ENCODE data around the gene PAAF1.

The PAAF1 gene, protein sequence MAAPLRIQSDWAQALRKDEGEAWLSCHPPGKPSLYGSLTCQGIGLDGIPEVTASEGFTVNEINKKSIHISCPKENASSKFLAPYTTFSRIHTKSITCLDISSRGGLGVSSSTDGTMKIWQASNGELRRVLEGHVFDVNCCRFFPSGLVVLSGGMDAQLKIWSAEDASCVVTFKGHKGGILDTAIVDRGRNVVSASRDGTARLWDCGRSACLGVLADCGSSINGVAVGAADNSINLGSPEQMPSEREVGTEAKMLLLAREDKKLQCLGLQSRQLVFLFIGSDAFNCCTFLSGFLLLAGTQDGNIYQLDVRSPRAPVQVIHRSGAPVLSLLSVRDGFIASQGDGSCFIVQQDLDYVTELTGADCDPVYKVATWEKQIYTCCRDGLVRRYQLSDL

DNA sequence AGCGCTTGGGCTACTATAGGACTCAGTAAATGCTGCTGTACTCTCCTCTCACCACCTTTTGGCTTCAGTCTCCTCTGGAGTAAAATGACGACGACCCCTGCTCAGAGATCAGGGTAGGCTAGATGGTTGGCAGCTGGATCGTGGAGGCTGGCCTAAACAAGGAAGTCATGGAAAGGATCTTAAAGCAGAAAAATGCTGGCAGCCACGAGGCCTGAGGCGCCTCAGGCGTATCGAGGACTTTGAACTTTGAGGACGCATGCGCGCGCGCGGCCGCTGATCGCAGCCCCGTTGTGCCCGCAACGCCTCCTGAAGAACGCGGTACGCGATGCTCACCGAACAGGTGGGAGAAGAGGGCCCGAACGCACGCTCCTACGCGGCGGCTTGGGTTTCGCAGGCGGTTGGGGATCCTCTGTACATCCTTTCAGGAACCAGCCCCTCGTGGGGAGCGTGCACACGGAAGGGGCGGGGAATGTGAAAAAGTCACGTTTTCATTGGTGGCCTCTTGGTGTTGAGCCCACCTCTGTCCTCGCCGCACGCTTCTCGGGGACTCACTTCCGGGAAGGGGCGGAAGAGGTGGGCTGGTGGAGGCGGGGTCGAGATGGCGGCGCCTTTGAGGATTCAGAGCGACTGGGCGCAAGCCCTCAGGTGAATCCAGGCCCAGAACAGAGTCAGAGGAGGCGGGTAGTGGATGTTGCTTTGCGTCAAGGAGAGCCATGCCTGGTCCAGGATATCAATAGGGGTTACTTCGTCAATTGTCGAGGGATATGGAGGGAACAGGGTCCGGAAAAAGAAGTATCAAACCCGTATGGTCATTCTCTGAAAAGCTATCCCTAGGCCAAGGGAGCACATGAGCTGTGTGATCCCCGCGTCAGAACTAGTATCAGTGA lies at the start of gene PAAF1, which contains the start of gene COA4:
Gene PAAF1 (plus strand): TSS at position 576 of the 887 bp plus-strand sequence. CDS start 23 bp downstream, at position 599.
Gene COA4 (minus strand): TSS at position 423 of the 887 bp plus-strand sequence. CDS start 3,468 bp downstream, outside the sequence.
- DNase-seq (ENCODE audit: low read depth in 4 of 4, low spot score in 1 of 4) = peak; percentile 82 to 91 (median 88)

DNA sequence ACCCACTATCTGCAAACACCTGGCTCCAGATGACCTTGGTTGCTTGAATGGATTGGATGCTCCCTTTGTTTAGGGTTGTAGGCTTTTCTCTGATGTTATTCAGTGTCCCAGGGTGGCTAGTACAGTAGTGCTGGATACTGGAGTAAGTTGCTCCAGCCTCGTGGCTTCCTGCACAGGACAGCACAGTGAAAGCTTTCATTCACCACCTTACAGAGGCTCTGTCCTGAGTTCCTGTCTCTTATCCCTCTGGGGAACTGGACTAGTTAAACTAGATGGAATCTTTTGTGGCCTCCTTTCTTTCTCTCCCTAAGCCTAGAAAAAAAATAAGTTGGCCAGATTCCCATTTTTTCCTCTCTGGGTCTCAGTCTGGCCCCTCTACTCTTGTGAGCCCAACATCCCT lies 46.5 kb upstream of the PAAF1 start:
- no peak for DNase-seq (ENCODE audit: low read depth in 4 of 4, low spot score in 1 of 4)

DNA sequence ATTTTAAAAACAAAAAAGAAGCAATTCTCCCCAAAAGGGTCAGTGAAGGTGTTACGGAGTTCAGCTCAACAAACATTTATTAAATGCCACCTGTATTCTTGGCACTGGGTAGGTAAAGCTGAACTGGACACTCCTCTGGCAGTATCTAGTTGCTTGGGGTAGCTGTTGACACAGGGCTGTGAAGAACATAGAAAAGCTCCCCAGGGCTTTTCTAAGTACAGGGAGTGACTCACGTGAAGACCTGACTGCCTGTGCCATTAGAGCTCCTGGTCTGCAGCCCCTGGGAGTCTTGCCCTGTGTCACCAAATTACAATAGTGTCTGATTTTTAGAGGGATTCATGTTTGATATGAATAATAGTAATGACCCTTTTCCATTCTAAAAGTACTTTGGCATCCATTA lies 43.7 kb upstream of the PAAF1 start:
- DNase-seq (ENCODE audit: low read depth in 4 of 4, low spot score in 1 of 4) = no peak

DNA sequence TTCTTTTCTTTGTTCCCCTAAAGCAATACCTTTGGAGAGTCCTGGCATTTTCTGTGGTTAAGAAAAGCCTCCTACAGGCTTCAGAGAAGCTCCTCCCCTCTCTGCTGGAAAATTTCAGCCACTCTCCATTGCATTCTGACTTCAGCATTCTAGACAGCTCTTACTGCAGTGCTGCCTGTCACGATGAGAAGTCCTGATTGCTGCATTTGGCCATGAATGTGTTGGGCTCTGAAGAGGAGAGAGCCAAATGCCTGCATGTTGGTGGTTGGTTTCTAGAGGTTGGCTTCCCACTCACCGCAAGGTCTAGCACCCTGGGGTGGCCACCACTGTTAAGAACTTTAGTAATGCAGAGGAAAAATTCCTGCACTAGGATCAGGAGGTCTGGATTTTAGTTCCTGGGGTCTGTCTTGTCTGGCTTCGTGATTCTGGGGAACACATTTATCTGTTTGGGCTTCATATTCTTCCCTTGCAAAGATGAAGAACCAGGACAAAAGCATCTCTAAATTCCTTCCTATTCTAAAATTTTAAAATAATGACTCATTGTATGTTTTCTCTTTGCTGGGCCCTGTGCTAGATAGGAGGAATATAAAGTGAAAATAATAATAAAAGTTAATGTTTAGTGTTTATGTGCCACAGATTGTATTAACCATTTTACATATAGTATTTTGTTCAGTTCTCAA lies 38.2 kb upstream of the PAAF1 start:
- no peak for DNase-seq (ENCODE audit: low read depth in 4 of 4, low spot score in 1 of 4)

DNA sequence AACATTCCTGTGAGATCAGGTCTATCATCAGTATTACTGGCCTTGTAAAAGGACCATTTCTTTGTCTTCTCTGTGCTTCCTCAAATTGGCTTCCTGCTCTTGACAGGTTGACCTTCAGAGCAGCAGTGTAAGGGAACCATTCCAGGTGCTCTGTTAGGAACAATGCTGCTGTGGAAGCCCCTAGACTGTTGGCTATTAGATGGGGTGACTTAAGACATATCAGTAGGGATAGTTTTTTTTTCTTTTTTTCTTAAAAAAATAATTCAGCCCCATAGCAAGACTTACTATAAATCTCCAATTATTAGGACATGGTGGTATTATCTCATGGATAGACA lies 37.7 kb upstream of the PAAF1 start:
- no peak for DNase-seq (ENCODE audit: low read depth in 4 of 4, low spot score in 1 of 4)

DNA sequence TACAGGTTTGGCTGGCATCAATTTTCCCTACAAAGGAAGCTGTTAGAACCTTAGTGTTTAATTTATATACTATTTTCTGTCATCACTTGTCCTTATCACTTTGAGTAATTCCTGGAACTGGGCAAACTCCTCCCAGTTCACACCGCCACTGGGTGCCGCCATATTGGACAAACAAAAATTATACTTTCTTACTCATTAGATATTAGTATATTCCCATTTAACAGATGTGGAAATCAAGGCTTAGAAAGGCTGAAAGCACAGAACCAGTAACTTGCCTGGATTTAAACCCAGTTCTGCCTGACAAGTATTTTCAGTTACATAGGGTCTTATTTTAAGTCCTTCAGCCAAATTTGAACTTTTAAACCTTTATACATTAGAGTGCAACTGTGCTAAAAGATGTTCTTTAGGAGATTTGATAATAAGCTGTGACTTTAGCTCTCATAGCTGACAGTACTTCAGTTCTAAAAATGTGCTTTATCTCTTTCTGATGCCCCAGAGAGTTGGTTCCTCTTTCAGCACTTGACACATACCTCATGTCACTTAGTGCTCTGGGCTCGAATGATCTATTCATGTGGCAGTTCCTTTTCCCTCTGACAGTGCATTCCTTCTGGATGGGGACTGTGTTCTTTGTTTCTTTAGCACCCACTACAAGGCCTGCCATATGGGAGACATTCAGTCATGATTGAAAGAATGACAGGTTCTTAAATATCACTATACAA lies 25.6 kb upstream of the PAAF1 start:
- DNase-seq (ENCODE audit: low read depth in 4 of 4, low spot score in 1 of 4) = no peak

DNA sequence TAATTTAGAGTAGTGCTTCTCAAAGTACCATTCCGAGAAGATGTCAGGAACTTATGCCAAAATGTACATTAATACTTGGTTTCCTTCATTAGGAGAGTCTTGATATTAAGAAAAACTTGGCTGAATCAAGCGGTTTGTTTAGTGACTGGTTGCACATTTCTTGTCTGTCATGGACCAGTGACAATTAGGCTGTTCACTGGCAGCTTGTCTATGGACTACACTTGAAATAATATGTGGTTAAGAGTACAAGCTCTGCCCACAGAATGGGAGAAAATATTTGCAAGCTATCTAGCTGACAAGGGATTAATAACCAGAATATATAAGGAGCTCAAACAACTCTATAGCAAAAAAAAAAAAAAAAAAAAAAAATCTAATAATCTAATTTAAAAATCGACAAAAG lies 24.8 kb upstream of the PAAF1 start:
- no peak for DNase-seq (ENCODE audit: low read depth in 4 of 4, low spot score in 1 of 4)

DNA sequence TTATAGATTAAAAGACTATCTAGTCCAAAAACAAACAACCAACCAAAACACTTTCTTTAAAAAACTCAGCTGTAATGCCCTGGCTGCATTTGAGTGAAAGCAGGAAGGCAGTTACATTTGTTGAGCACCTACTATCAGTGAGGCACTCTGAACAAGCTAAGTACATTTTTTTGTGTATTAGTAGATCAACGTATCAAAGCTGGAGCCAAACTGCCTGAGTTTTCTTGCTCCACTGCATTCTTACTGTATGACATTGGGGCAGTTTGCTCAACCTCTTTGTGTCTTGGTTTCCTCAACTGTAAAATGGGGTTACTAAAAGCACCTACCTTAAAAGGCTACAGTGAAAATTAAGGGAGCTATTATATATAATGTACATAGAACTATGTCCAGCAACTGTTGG lies 22.1 kb upstream of the PAAF1 start:
- no peak for DNase-seq (ENCODE audit: low read depth in 4 of 4, low spot score in 1 of 4)

DNA sequence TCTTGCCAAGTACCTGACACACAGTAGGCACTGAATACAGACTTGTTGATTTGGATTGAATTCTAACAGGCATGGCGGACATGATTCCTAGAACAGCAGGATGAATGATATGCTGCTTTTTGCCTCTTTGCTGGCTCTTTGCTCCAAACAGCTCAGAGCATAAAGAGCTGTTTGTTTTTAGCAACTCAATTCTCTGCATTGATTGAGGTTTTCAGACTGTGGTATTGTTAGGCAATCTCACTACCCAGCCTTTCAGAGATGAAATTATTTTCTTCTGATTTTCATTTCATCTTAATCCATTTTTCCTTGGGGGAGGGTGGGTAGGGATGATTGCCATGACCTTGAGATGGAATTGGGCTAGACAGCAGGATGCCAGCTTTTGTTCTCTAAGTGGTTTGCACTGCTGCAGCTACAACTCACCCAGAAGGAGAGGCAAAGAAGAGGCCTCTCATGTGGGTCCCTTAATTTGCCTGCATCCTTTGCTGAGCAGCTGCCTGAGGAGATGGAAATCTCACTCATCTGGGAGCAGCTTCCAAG lies 20.7 kb upstream of the PAAF1 start:
- no peak for DNase-seq (ENCODE audit: low read depth in 4 of 4, low spot score in 1 of 4)

DNA sequence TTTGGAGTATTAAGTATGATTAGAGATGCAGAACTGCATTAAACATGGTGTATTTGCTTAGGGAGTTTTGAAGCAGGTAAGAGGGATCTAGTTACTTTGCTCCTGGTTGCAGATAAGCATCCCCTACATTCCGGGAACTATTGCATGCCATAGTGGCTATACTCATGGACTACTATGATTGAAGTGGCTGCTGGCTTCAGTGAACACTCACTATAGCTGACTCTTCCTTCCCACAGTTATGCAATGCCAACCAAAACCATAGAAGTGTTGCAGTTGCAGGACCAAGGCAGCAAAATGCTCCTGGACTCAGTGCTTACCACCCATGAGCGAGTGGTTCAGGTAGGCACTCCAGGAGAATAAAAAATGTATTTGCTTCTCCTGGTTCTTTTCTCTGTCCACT lies 17.1 kb upstream of the PAAF1 start:
- no peak for DNase-seq (ENCODE audit: low read depth in 4 of 4, low spot score in 1 of 4)

DNA sequence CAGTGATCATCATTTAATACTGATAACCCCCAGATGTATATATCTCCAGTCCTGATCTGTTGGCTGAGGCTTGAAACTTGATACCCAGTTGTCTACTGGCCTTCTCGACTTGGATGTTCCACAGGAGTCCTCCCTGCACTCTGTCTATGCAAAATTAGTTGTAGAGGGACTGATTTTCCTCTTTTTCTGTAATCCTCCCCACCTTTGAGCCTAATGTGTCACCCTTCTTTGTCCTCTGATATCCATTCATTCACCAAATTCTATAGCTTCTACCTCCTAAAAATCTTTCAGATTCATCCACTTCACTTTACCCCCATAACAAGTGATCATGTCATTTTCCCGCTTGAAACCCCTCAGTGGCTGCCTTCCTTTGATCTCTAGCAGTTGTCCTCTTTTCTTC lies 16.6 kb upstream of the PAAF1 start:
- DNase-seq (ENCODE audit: low read depth in 4 of 4, low spot score in 1 of 4) = no peak

DNA sequence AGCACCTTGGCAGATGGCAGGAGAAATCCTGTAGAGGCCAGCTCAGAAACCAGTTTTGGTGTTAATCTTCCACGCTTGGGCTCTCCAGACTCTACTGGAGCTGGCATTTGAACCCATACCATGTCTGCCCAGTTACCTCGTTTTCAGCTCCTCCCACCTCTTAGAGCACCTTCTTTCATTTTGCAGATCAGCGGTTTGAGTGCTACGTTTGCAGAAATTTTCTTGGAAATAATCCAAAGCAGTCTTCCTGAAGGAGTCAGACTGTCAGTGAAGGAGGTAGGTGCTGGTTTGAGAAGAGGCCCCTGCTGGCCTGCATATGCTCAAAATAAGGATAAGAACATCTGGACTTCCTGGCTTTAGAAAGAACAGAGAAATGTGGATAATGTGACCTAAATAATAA lies 13.8 kb upstream of the PAAF1 start:
- no peak for DNase-seq (ENCODE audit: low read depth in 4 of 4, low spot score in 1 of 4)

DNA sequence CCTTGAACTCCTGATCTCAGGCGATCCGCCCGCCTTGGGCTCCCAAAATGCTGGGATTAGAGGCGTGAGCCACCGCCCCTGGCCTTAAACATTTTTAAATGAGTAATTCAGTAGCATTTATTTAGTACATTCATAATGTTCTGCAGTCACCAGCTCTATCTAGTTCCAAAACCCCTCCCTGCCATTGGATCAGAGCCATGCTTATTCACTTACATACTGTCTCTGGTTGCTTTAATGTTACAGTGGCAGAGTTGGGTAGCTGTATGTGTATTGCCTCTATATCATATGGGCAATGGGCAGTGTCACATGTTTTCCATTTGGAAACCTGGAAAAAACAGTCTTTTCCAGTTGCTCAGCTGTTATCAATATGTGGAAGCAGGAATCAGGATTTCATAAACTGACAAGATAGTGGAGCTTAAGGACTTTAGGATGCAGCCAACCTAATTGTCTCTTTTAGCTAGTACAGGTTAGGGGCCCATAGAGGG lies 10.7 kb upstream of the PAAF1 start:
- no peak for DNase-seq (ENCODE audit: low read depth in 4 of 4, low spot score in 1 of 4)

DNA sequence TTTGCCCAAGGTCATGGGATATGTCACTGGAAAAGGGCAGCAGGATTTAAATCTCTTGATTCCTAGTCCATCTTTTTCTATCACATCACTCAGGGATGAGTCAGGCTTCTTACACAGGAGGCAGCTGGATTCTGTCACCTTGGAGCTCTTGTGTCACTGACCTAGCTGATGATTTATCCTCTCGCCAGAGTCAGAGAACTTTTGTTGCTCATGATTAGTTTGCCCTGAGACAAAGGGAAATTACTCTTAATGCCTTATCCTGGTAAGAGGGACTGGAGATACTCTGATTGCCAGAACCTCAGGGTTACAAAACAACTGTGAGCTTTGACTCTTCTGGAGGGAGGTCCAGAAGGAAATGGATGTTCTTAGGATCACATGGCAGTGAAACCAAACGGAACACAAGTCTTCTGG lies 10.2 kb upstream of the PAAF1 start:
- DNase-seq (ENCODE audit: low read depth in 4 of 4, low spot score in 1 of 4) = no peak

DNA sequence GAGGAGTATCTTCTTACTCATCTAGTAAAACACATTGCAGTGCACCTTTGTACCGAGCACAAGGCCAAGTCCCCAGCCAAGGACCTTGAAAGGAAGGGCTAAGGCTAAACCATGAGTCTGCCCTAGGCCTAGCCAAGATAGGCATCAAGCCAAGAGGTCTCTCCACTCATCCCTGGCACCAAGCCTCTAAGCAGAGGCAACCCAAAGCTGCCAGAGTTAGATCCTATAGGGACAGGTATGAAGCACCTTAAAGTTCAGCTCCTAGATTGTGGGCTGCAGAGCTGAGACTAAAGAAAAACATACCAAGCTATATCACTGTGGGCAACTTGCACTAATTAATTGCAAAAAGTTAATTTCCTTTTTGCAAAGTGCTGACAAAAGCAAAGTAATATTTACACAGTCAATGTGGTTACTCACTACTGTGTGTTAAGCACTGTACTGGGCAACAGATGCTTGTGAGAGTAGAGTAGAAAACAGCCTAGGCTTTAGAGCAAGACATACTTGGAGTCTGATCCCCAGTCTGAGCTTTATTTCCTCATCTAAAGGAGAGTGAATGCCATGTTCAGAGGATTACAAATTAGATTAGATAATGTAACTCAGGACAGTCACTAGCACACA lies 7.4 kb upstream of the PAAF1 start:
- DNase-seq (ENCODE audit: low read depth in 4 of 4, low spot score in 1 of 4) = no peak

DNA sequence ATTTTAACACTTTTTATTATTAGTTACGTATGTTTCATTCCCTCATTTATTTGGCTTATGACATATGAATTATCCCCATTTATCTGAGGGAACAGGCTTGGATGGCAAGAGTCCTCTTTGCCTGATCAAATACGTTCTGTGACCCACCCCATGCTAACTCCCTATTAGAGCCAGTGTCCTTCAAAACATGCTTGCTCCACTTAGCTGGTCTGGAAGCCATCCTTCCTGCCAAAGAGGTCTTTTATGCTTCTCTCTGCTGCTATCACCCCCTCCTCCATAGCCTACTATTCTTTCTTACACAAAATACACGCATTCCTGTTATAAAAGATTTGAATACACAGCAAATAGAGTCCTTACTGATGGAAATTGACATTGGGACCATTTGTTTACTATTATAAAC lies 6.5 kb upstream of the PAAF1 start:
- no peak for DNase-seq (ENCODE audit: low read depth in 4 of 4, low spot score in 1 of 4)

DNA sequence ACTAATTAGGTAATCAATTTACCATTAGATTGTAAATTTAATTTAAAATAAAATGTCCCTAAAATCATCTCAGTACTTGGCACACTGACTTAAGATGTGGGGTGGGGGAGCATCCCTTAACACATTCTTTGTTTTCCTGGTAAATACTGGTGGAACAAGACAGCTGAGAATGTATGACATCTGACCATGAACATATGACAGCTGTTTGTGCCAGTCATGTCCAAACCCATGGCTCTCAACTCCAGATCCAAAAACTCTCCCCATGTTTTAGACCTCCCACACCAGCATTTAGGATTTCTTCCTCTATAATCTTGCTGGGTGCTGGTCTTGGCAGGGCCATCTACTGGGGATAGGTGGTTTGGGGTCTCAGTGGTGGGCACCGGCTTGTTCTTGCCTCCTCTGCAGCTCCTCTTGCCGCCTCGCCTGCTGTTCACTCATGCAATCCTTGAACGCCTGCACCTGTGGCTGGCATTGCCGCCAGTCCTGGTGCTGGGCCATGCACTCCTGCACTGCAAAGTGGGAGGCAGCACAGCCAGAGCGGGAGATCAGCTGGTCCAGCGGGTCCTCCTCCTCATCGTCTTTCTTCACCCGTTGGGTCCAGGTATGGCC lies 3.9 kb upstream of the PAAF1 start:
- no peak for DNase-seq (ENCODE audit: low read depth in 4 of 4, low spot score in 1 of 4)

DNA sequence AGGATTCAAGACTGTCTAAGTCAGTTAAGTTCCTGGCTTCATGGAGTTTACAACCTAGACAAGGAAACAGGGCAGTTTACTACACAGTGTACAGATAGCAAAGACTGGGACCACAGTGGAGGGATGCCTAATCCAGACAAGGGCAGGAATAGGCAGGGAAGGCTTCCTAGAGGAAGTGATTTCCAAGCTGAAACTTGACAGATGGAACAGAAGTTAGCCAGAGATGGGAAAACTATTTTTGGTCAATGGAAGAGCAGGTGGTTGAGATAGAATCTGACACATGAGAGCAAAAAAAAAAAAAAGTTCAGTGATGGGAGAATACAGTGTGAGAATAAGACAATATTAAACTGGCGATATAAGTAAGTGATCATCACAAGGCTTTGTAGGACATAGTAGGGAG lies 1.4 kb upstream of the PAAF1 start:
- DNase-seq (ENCODE audit: low read depth in 4 of 4, low spot score in 1 of 4) = no peak

DNA sequence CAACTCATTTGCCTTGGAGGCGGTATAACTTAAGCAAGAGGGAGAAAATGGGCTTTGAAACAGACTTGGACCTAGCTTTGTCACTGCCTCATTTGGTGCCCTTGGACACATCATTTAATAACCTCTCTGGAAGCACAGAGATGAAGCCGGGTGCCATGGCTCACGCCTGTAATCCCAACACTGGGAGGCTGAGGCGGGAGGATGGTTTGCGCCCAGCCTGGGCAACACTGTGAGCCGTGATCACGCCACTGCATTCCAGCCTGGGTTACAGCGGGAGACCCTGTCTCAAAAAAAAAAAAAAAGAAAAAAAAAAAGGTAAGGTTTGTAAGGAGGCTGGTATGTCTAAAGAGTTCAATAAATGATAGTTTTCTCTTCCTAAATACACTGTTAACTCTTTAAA lies 959 bp upstream of the PAAF1 start:
- DNase-seq (ENCODE audit: low read depth in 4 of 4, low spot score in 1 of 4) = no peak

DNA sequence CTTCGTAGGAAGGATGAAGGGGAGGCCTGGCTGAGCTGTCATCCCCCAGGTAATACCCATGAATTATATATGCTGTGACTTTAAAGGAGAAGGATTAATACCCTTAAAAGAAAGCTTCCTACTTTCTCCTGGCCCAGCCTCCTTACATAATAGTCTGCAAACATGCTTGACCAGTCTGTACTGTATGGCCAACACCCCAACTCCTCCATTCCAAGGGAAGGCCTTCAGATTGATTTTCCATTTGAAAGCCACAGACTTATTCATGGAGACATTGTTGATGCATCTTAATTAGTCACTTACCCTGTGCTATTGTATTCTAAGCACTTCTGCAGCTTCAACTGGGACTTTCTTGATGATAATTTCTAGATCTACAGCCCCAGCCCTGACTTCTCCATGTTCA lies 2.0 kb downstream of the PAAF1 start:
- DNase-seq (ENCODE audit: low read depth in 4 of 4, low spot score in 1 of 4) = no peak
